Endothelial cell of umbilical vein (primary cell): ENCODE measurements around the gene DNM2.

Experiments
- EZH2 ChIP-seq: IDR thresholded peaks from 2 replicates; pipeline ENCODE4 v1.6.1; 2012; ENCODE audit warnings: borderline replicate concordance, low read depth, mild to moderate bottlenecking, moderate library complexity, low read length, inconsistent platforms; ENCODE audit not compliant: severe bottlenecking
- JUN ChIP-seq: IDR thresholded peaks from 2 replicates; pipeline ENCODE4 v1.6.1; 2011; ENCODE audit warnings: borderline replicate concordance, low read depth; ENCODE audit not compliant: insufficient read length, insufficient read depth
- MYC ChIP-seq: IDR thresholded peaks from one replicate; pipeline ENCODE4 v1.6.1; 2011; ENCODE audit warnings: mild to moderate bottlenecking, low read depth, low read length
- POLR2A ChIP-seq: IDR thresholded peaks from 2 replicates; pipeline ENCODE4 v1.6.1; 2012; ENCODE audit warnings: low read depth, mild to moderate bottlenecking, control low read depth, low read length
- POLR2AphosphoS5 ChIP-seq: IDR thresholded peaks from 2 replicates; pipeline ENCODE4 v1.6.1; 2012; ENCODE audit warnings: low read depth, mild to moderate bottlenecking, control low read depth, low read length, moderate library complexity; ENCODE audit not compliant: insufficient read depth
- TF ChIP-seq, protein P1 (sequence below), 2 donors: IDR thresholded peaks; 1 replicate in 1 of 2; 2 replicates in 1 of 2; pipeline ENCODE4 v1.5.1; 2011; ENCODE audit warnings: low read length in 2 of 2, mild to moderate bottlenecking in 2 of 2, moderate library complexity in 2 of 2, control low read depth in 1 of 2, inconsistent platforms in 1 of 2, low read depth in 1 of 2; ENCODE audit not compliant: insufficient read depth in 1 of 2; ENCODE audit errors: extremely low read depth in 1 of 2

DNA sequence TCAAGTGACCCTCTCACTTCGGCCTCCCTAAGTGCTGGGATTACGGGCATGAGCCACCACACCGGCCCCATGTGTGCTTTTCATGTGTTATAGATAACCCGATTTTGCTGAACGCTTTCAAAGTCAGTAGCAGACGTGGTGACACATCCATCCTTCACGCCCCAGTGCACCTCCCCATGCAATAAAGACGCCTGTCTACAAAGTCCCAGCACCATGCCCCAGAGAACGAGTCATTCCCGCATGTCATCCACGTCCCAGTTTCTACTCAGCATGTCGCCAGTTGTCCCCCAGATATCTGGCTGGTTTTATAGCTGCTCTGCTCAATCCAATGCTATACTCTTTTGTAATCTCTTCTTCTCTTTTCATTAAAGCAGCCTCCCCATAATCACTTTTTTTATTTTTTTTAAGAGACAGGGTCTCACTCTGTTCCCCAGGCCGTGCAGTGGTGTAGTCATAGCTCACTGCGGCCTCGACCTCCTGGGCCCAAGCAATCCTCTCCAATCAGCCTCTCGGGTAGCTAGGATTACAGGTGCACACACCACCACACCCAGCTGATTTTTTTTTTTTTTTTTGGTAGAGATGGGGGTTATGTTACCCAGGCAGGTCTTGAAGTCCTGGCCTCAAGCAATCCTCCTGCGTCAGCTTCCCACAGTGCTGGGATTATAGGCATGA, 42.5 kb downstream of the DNM2 start:
- TF ChIP-seq, protein P1, sequence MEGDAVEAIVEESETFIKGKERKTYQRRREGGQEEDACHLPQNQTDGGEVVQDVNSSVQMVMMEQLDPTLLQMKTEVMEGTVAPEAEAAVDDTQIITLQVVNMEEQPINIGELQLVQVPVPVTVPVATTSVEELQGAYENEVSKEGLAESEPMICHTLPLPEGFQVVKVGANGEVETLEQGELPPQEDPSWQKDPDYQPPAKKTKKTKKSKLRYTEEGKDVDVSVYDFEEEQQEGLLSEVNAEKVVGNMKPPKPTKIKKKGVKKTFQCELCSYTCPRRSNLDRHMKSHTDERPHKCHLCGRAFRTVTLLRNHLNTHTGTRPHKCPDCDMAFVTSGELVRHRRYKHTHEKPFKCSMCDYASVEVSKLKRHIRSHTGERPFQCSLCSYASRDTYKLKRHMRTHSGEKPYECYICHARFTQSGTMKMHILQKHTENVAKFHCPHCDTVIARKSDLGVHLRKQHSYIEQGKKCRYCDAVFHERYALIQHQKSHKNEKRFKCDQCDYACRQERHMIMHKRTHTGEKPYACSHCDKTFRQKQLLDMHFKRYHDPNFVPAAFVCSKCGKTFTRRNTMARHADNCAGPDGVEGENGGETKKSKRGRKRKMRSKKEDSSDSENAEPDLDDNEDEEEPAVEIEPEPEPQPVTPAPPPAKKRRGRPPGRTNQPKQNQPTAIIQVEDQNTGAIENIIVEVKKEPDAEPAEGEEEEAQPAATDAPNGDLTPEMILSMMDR (IDR thresholded peaks at IDR 0.05; ENCODE audit: extremely low read depth in 1 of 2, insufficient read depth in 1 of 2, low read depth in 1 of 2, low read length in 2 of 2), result no peak
- TF ChIP-seq EZH2 (no peak), POLR2A (no peak), POLR2AphosphoS5 (no peak), JUN (no peak), MYC (no peak)
